Adrenal gland (tissue), 5 donors: Measurements from ENCODE around the gene PTRH2.

Experiments used
- CTCF ChIP-seq, 6 experiments: fragments of 450-650 bp in 4 of 6; fragments of 200-600 bp in 2 of 6; sonication (generic) in 1 of 6; IDR thresholded peaks; 1 replicate in 5 of 6; 2 replicates in 1 of 6; pipeline versions ENCODE4 v1.5.1 to v1.8.0; 2016 to 2021; ENCODE audit warnings: antibody characterized with exemption in 6 of 6, mild to moderate bottlenecking in 2 of 6, moderate library complexity in 1 of 6
- POLR2A ChIP-seq, 2 donors: fragments of 450-650 bp; IDR thresholded peaks; one replicate each; pipeline ENCODE4 v1.6.1; 2017; ENCODE audit warnings: antibody characterized with exemption in 2 of 2, mild to moderate bottlenecking in 2 of 2, moderate library complexity in 1 of 2
- donor health status: DM: no; HTN: no; CAD: no.

- TF ChIP-seq POLR2A (IDR thresholded peaks at IDR 0.05) (no peak), CTCF (IDR thresholded peaks at IDR 0.05) (no peak)
These were observed 12.3 kb upstream of the PTRH2 start for GRCh38 chr17:59719526-59719925.
